GM23248 (cell line): ENCODE measurements around the gene NEU4. TPM values are rescaled to one million over a fixed set of nuclear protein-coding genes. Genes with fewer than 3 reads are reported as not detected.
"Not testable (repeated sequence)": the region's sequence is repeated elsewhere in the genome, so short reads cannot be mapped to it uniquely, and the experiment has no call there.

Experiments used
- DNase-seq: peaks from one replicate; pipeline ENCODE4 v3.0.0-alpha.2; 2015
- H2AFZ ChIP-seq: fragments of 200-600 bp; sonication (generic); 2 replicates; pipeline ENCODE4 v1.6.1; 2016; ENCODE audit warnings: antibody characterized with exemption
- H3F3A ChIP-seq: fragments of 200-600 bp; sonication (generic); 2 replicates; pipeline ENCODE4 v1.6.1; 2016; ENCODE audit warnings: mild to moderate bottlenecking, antibody characterized with exemption, mixed run types; ENCODE audit not compliant: insufficient read depth
- H3K27ac ChIP-seq: fragments of 200-600 bp; sonication (generic); 2 replicates; pipeline ENCODE4 v1.5.1; 2016; ENCODE audit warnings: mild to moderate bottlenecking
- H3K27me3 ChIP-seq: fragments of 200-600 bp; sonication (generic); replicated peaks from 2 replicates; pipeline ENCODE4 v1.6.1; 2016; ENCODE audit warnings: mild to moderate bottlenecking; ENCODE audit not compliant: insufficient read depth
- H3K36me3 ChIP-seq: fragments of 200-600 bp; sonication (generic); 2 replicates; pipeline ENCODE4 v1.6.1; 2016; ENCODE audit warnings: low read depth, mild to moderate bottlenecking
- H3K4me1 ChIP-seq: fragments of 200-600 bp; sonication (generic); 2 replicates; pipeline ENCODE4 v1.6.1; 2016; ENCODE audit warnings: mild to moderate bottlenecking; ENCODE audit not compliant: insufficient read depth
- H3K4me2 ChIP-seq: fragments of 200-600 bp; sonication (generic); one replicate; pipeline ENCODE4 v1.6.1; 2016; ENCODE audit warnings: mild to moderate bottlenecking; ENCODE audit not compliant: unreplicated experiment
- H3K4me3 ChIP-seq: fragments of 200-600 bp; sonication (generic); 2 replicates; pipeline ENCODE4 v1.5.1; 2016; ENCODE audit warnings: mild to moderate bottlenecking
- H3K79me2 ChIP-seq: fragments of 200-600 bp; sonication (generic); 2 replicates; pipeline ENCODE4 v1.6.1; 2016; ENCODE audit warnings: mild to moderate bottlenecking; ENCODE audit not compliant: insufficient read depth
- H3K9ac ChIP-seq: fragments of 200-600 bp; sonication (generic); 2 replicates; pipeline ENCODE4 v1.6.1; 2016; ENCODE audit warnings: mild to moderate bottlenecking
- H3K9me2 ChIP-seq: fragments of 200-600 bp; sonication (generic); 2 replicates; pipeline ENCODE4 v1.6.1; 2016; ENCODE audit warnings: mixed run types, mild to moderate bottlenecking, moderate library complexity; ENCODE audit not compliant: insufficient read depth
- H3K9me3 ChIP-seq: fragments of 200-600 bp; sonication (generic); one replicate; pipeline ENCODE4 v1.6.1; 2017; ENCODE audit warnings: low read depth
- H4K20me1 ChIP-seq: fragments of 200-600 bp; sonication (generic); 2 replicates; pipeline ENCODE4 v1.6.0; 2016; ENCODE audit not compliant: insufficient read depth
- EZH2 ChIP-seq: fragments of 200-600 bp; sonication (generic); IDR thresholded peaks from 2 replicates; pipeline ENCODE4 v1.6.1; 2018; ENCODE audit warnings: antibody characterized with exemption, mild to moderate bottlenecking; ENCODE audit not compliant: insufficient read depth, poor library complexity, severe bottlenecking
- EZH2phosphoT487 ChIP-seq: fragments of 200-600 bp; sonication (generic); IDR thresholded peaks from 2 replicates; pipeline ENCODE4 v1.6.1; 2018; ENCODE audit warnings: antibody characterized with exemption, moderate library complexity, mild to moderate bottlenecking, low read depth; ENCODE audit not compliant: insufficient read depth
- WGBS, 2 experiments: methylation state at CpG; one replicate each; pipeline ENCODE4 v1.1.6; 2015 to 2017; ENCODE audit warnings: low lambda C conversion rate in 2 of 2, low coverage in 1 of 2; ENCODE audit errors: missing lambda C conversion rate in 2 of 2; 5-methylcytosine and 5-hydroxymethylcytosine counted together
- in situ Hi-C: fragments of 300-500 bp; cut with MboI; formaldehyde crosslinking; loops from 2 replicates; pipeline ENCODE4 v1.15.0; 2020
- polyA plus RNA-seq: library from polyadenylated mRNA; unstranded; fragments of >200 nt; fragmentation: Nextera tagmentation; extraction: Ambion mirVana; gene quantifications from 2 replicates; pipeline ENCODE4 v1.2.1, GENCODE V29; 2016
- total RNA-seq: library from RNA; depleted of rRNA; stranded (reverse); fragments of >200 nt; shearing (Covaris generic); gene quantifications from 2 replicates; pipeline ENCODE4 v1.2.3, GENCODE V29; 2014

Gene NEU4
- total and polyA plus RNA-seq, 2 experiments from 2014 or later: not detected

DNA sequence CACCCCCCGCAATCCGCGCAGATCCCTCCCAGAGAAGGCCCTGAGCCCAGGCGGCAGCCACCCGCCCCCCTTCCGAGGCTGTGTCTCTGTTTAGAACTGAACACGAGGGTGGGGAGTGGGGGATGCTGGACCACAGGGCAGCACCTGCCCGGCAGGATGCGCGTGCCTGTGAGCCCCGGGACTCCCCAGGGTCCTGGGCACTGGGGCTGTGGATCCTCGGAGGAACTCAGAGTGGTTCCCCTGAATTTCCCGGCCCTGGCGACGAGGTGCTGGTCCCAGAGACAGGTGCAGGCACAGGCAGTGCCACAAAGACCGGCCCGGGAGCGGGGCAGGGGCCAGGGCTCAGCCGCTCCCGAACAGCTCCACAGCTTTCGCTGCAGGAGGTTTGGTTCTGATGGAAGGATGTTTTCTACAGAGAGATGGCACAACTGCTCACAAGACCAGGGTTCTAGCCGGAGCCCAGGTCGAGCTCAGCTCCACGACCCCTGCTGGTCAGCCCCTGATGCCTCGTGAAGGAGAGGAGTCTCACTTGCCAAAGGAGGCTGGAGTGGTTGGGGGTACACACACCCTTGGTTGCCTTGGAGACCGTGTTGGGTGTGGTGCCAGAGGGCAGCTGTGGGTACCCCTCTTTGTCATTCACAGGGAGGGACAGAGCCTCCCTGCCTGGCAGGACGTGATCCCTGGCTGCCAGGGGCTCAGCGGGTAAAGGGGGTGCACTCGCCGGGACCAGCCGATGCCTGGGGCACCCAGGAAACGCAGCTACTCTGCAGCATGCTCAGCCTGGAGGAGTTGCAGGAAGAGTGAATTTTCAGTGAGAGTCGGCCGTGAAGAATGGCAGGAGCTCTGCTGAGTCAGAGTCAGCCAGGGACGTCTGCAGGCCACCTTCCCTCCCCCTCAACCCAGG, 4.4 kb upstream of the NEU4 start:
- no peak overlapping the region for H3K27ac ChIP-seq
- no peaks in the 10 kb centered on the region for H3K79me2 ChIP-seq
- no peak overlapping the region for H3K9ac ChIP-seq
- no peaks in the 10 kb centered on the region for H4K20me1 ChIP-seq
- no peaks in the 10 kb centered on the region for H3F3A ChIP-seq
- H3K4me2 ChIP-seq: no peak overlapping the region
- no peaks in the 10 kb centered on the region for H3K9me2 ChIP-seq
- no peak for DNase-seq
- H3K4me3 ChIP-seq: peak overlapping the region; percentile 67; the same call in 1 of the 2 replicates
- no peaks in the 10 kb centered on the region for H3K4me1 ChIP-seq
- H3K9me3 ChIP-seq: no peaks in the 10 kb centered on the region
- in situ Hi-C loops: no loop called here
- H2AFZ ChIP-seq: no peak overlapping the region
- TF ChIP-seq EZH2 (no peak), EZH2phosphoT487 (no peak)
- H3K27me3 ChIP-seq: peaks cover 12% of the 10 kb centered on the region; the same call in 1 of the 2 replicates
- no peaks in the 10 kb centered on the region for H3K36me3 ChIP-seq
- WGBS, 2 experiments: 28 to 33% methylated on average over 30 to 35 of the region's 35 CpGs

DNA sequence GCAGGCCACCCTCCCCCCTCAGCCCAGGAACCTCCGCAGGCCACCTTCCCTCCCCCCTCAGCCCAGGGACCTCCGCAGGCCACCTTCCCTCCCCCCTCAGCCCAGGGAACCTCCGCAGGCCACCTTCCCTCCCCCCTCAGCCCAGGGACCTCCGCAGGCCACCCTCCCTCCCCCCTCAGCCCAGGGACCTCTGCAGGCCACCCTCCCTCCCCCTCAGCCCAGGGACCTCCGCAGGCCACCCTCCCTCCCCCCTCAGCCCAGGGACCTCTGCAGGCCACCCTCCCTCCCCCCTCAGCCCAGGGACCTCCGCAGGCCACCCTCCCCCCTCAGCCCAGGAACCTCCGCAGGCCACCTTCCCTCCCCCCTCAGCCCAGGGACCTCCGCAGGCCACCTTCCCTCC, 2.8 kb upstream of the NEU4 start:
- H3K9ac ChIP-seq, DNase-seq, H2AFZ ChIP-seq, H3K9me3 ChIP-seq, H3F3A ChIP-seq, H4K20me1 ChIP-seq, H3K36me3 ChIP-seq, H3K79me2 ChIP-seq, H3K4me2 ChIP-seq, H3K4me1 ChIP-seq, in situ Hi-C loops, H3K4me3 ChIP-seq, H3K9me2 ChIP-seq, H3K27ac ChIP-seq: not testable (repeated sequence)
- 64% methylated on average over 3 of the region's 8 CpGs; no CpG with 5 or more reads in 1 of the 2 experiments for WGBS, 2 experiments
- peaks cover 12% of the 10 kb centered on the region; the same call in 1 of the 2 replicates for H3K27me3 ChIP-seq

DNA sequence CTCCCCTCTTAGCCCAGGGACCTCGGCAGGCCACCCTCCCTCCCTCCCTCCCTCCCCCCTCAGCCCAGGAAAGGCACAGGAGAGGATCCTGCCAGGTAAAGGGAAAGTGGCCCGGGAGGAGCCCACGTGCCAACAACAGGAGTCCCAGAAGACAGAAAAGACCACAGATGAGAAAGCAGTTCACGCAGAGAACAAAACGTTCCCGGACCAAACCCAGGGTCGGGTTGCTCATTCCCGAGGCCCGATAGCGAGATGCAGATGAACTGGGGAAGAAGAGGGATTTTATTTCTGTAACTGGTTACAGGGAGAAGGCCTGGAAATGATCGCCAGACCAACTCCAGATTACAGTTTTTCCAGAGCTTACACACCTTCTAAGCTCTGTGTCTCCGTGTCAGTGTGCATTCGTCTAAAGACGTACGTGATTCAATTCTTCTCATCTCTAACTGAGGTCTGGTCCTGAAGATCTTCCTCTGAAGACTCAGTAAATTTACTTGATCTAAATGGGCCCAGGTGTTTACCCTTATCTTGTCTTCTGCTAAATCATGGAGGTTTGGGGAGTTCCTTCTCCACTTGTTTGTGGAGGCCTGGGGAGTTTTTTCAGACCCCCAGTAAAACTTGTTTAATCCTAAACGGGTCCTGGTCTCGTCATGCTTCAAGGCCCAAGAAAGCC, 807 bp upstream of the NEU4 start:
- no peak overlapping the region for H2AFZ ChIP-seq
- no peak overlapping the region for H3K4me2 ChIP-seq
- no peaks in the 10 kb centered on the region for H3F3A ChIP-seq
- H3K9me2 ChIP-seq: no peaks in the 10 kb centered on the region
- H3K27ac ChIP-seq: no peak overlapping the region
- peaks cover 12% of the 10 kb centered on the region; the same call in 1 of the 2 replicates for H3K27me3 ChIP-seq
- TF ChIP-seq EZH2: no peak
- TF ChIP-seq EZH2phosphoT487: no peak
- no peak overlapping the region for H3K4me3 ChIP-seq
- no peaks in the 10 kb centered on the region for H3K79me2 ChIP-seq
- 77 to 81% methylated on average over 16 of the region's 17 CpGs for WGBS, 2 experiments
- no peaks in the 10 kb centered on the region for H3K36me3 ChIP-seq
- in situ Hi-C loops: no loop called here
- no peaks in the 10 kb centered on the region for H4K20me1 ChIP-seq
- no peaks in the 10 kb centered on the region for H3K9me3 ChIP-seq
- H3K9ac ChIP-seq: no peak overlapping the region
- DNase-seq: no peak
- H3K4me1 ChIP-seq: no peaks in the 10 kb centered on the region

DNA sequence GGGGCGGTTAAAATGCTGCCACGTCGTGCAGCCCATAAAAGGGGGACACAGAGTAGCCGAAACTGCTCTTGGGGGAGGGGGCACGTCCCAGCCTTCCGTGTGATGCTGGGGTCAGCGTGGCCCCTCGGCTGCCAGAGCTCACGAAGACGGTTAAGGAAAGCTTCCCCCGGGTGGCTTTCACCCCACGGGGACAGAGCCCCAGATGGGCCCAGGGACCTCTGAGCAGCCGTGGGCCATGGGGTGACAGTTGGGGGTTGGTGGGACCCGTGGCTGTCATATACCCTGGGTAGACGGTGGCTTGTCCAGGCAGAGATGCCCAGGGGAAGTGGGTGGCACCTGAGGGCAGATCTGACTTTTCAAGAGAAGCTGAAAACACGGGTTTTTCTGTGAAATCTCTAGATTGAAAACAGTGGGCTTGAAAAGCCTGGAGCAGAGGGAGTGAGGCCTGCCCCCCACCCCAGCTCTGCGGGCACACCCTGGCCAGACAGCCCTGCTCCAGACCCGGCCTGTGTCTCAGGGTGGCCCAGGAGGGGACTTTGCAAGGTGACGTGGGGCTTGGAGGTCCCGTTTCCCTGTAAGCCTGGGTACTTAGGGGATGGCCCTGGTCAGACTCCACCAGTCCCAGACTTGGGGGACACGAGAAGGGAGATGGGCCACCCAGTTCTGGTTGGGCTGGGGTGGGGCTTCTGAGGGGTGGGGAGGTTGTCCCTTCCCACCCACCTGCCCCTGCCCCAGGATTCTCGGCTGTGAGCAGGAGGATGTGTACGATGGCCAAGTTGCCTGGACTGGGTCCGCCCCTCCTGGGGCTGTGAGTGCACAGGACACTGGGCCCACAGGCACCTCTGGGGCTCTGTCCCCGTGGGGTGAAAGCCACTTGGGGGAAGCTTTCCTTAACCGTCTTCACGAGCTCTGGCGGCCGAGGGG, 652 bp downstream of the NEU4 start:
- Histone ChIP-seq H3K27ac (no peak overlapping the region), H3F3A (no peaks in the 10 kb centered on the region), H3K4me1 (no peaks in the 10 kb centered on the region), H3K9ac (no peak overlapping the region), H3K9me3 (no peaks in the 10 kb centered on the region), H4K20me1 (no peaks in the 10 kb centered on the region), H3K4me2 (no peak overlapping the region), H3K27me3 (peaks cover 2% of the 10 kb centered on the region; the same call in 1 of the 2 replicates), H3K9me2 (no peaks in the 10 kb centered on the region), H3K36me3 (no peaks in the 10 kb centered on the region), H2AFZ (no peak overlapping the region), H3K4me3 (no peak overlapping the region), H3K79me2 (no peaks in the 10 kb centered on the region)
- DNase-seq: no peak
- in situ Hi-C loops: no loop called here
- 70 to 71% methylated on average over 23 to 29 of the region's 29 CpGs for WGBS, 2 experiments
- no peak for TF ChIP-seq EZH2phosphoT487
- no peak for TF ChIP-seq EZH2
